GM19452 (cell line): Measurements from ENCODE around the gene USP35.
A peak's percentile ranks its signal among the peaks of the same experiment; 100 is the strongest.

ENCODE experiments used
- ATAC-seq: cut with Tn5 transposase; IDR thresholded peaks from one replicate; pipeline ENCODE4 v1.9.1; 2021; ENCODE audit not compliant: unreplicated experiment

USP35 gene

GRCh38 chr11:78188286-78189173 is at the start of gene USP35, which contains the start of gene KCTD21:
USP35 (plus strand) TSS chr11:78188919; CDS start chr11:78196246, 7,327 bp downstream.
KCTD21 (minus strand) TSS chr11:78188626; CDS start chr11:78174554, 14,072 bp downstream.
- ATAC-seq: peak; percentile 94

- ATAC-seq: peak; percentile 91
Measured at GRCh38 chr11:78139422-78140391, 49.0 kb upstream of the USP35 start, which contains the start of gene ALG8. ALG8 (minus strand) TSS chr11:78139626; CDS start chr11:78139588, 38 bp downstream.

GRCh38 chr11:78140392-78141077 is 48.2 kb upstream of the USP35 start:
- ATAC-seq: no peak

GRCh38 chr11:78145511-78146025 is 43.2 kb upstream of the USP35 start:
- ATAC-seq: no peak

GRCh38 chr11:78147807-78148206 is 40.9 kb upstream of the USP35 start:
- no peak for ATAC-seq

GRCh38 chr11:78149646-78150045 is 39.1 kb upstream of the USP35 start:
- ATAC-seq: no peak

GRCh38 chr11:78150346-78150745 is 38.4 kb upstream of the USP35 start:
- no peak for ATAC-seq

- ATAC-seq: no peak
Measured at GRCh38 chr11:78150754-78151153, 38.0 kb upstream of the USP35 start.

- no peak for ATAC-seq
Measured at GRCh38 chr11:78151804-78152203, 36.9 kb upstream of the USP35 start.

GRCh38 chr11:78156127-78156844 is 32.4 kb upstream of the USP35 start:
- no peak for ATAC-seq

- ATAC-seq: no peak
Measured at GRCh38 chr11:78158987-78159652, 29.6 kb upstream of the USP35 start.

- ATAC-seq: no peak
Measured at GRCh38 chr11:78160557-78160956, 28.2 kb upstream of the USP35 start.

- ATAC-seq: no peak
Measured at GRCh38 chr11:78161346-78161745, 27.4 kb upstream of the USP35 start.

- ATAC-seq: no peak
Measured at GRCh38 chr11:78161962-78162371, 26.8 kb upstream of the USP35 start.

- ATAC-seq: no peak
Measured at GRCh38 chr11:78163828-78164227, 24.9 kb upstream of the USP35 start.

GRCh38 chr11:78164471-78164870 is 24.2 kb upstream of the USP35 start:
- ATAC-seq: no peak

GRCh38 chr11:78166855-78167469 is 21.8 kb upstream of the USP35 start:
- ATAC-seq: no peak

GRCh38 chr11:78168539-78169477 is 19.9 kb upstream of the USP35 start:
- no peak for ATAC-seq
